Measurements from ENCODE around the gene LAT.

DNA sequence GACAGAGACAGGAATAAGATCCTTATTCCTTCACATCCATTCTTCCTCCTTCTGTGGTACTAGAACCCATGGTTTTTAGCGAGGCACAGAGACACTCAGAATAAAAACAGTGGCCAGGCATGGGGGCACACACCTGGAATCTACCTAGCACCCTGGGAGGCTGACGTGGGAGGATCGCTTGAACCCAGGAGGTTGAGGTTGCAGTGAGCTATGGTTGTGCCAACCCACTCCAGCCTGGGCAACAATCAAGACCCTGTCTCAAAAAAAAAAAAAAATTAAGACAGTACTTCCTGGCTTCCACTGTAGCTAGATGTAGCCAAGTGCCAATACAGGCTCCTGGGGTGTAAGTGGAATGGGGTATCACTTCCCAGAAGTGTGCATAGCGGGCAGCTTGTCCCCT, 17.7 kb upstream of the LAT start:
- TF ChIP-seq ARNTL (CRISPR knock-in tag; IDR thresholded peaks at IDR 0.05; ENCODE audit: borderline replicate concordance, low read depth) (no peak), SNAI2 (CRISPR knock-in tag; IDR thresholded peaks at IDR 0.05) (no peak), BACH2 (CRISPR knock-in tag; IDR thresholded peaks at IDR 0.05; ENCODE audit: borderline replicate concordance) (no peak), ZNF8 (CRISPR knock-in tag; IDR thresholded peaks at IDR 0.05) (no peak), ESRRG (CRISPR knock-in tag; IDR thresholded peaks at IDR 0.05) (no peak), ZFP30 (CRISPR knock-in tag; IDR thresholded peaks at IDR 0.05) (no peak), TOX (CRISPR knock-in tag; IDR thresholded peaks at IDR 0.05; ENCODE audit: borderline replicate concordance) (no peak), ISL1 (CRISPR knock-in tag; IDR thresholded peaks at IDR 0.05) (no peak), ZNF70 (CRISPR knock-in tag; IDR thresholded peaks at IDR 0.05) (no peak)
- TF ChIP-seq, protein P1, sequence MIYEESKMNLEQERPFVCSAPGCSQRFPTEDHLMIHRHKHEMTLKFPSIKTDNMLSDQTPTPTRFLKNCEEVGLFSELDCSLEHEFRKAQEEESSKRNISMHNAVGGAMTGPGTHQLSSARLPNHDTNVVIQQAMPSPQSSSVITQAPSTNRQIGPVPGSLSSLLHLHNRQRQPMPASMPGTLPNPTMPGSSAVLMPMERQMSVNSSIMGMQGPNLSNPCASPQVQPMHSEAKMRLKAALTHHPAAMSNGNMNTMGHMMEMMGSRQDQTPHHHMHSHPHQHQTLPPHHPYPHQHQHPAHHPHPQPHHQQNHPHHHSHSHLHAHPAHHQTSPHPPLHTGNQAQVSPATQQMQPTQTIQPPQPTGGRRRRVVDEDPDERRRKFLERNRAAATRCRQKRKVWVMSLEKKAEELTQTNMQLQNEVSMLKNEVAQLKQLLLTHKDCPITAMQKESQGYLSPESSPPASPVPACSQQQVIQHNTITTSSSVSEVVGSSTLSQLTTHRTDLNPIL (CRISPR knock-in tag; IDR thresholded peaks at IDR 0.05; ENCODE audit: low read depth) = no peak
